Fibroblast of villous mesenchyme (primary cell): Measurements from ENCODE around the gene BLVRA. TPM values are rescaled to one million over a fixed set of nuclear protein-coding genes. Genes with fewer than 3 reads are reported as not detected.
"Not testable (repeated sequence)": the region's sequence is repeated elsewhere in the genome, so short reads cannot be mapped to it uniquely, and the experiment has no call there.

ENCODE experiments used
- DNase-seq: peaks from one replicate; pipeline ENCODE4 v3.0.0-alpha.2; 2010; ENCODE audit warnings: low read depth
- H3K4me3 ChIP-seq: 2 replicates; pipeline ENCODE4 v1.5.1; 2011; ENCODE audit warnings: low read depth, mild to moderate bottlenecking, low read length
- total RNA-seq: library from RNA; depleted of rRNA; stranded (reverse); fragments of >200 nt; gene quantifications from 2 replicates; pipeline ENCODE4 v1.2.3, GENCODE V29; 2012
- TF ChIP-seq, protein P1 (sequence below): IDR thresholded peaks from 2 replicates; pipeline ENCODE4 v1.5.1; 2012; ENCODE audit warnings: low read depth, mild to moderate bottlenecking, low read length; ENCODE audit not compliant: insufficient read depth

The BLVRA gene
- total RNA-seq, 1 donor = 14.7 TPM

DNA sequence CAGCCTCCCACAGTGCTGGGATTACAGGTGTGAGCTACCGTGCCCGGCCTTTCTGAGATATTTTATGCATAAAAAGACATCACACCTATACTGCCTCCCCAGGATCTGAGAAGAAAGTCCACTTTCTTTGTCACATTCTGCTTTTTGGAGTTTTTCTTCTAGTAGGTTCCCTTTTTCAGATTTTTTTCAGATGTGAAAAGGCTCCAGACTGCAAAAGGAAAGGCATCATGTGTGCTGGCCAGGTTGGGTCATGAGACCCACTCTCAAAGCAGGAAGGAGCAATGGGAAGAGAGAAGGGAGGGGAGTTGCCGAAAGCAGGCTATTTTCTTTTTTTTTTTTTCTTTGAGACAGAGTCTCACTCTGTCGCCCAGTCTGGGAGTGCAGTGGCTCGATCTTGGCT lies 10.8 kb downstream of the BLVRA start:
- no peak overlapping the region for H3K4me3 ChIP-seq
- DNase-seq = no peak
- TF ChIP-seq, protein P1, sequence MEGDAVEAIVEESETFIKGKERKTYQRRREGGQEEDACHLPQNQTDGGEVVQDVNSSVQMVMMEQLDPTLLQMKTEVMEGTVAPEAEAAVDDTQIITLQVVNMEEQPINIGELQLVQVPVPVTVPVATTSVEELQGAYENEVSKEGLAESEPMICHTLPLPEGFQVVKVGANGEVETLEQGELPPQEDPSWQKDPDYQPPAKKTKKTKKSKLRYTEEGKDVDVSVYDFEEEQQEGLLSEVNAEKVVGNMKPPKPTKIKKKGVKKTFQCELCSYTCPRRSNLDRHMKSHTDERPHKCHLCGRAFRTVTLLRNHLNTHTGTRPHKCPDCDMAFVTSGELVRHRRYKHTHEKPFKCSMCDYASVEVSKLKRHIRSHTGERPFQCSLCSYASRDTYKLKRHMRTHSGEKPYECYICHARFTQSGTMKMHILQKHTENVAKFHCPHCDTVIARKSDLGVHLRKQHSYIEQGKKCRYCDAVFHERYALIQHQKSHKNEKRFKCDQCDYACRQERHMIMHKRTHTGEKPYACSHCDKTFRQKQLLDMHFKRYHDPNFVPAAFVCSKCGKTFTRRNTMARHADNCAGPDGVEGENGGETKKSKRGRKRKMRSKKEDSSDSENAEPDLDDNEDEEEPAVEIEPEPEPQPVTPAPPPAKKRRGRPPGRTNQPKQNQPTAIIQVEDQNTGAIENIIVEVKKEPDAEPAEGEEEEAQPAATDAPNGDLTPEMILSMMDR = no peak

DNA sequence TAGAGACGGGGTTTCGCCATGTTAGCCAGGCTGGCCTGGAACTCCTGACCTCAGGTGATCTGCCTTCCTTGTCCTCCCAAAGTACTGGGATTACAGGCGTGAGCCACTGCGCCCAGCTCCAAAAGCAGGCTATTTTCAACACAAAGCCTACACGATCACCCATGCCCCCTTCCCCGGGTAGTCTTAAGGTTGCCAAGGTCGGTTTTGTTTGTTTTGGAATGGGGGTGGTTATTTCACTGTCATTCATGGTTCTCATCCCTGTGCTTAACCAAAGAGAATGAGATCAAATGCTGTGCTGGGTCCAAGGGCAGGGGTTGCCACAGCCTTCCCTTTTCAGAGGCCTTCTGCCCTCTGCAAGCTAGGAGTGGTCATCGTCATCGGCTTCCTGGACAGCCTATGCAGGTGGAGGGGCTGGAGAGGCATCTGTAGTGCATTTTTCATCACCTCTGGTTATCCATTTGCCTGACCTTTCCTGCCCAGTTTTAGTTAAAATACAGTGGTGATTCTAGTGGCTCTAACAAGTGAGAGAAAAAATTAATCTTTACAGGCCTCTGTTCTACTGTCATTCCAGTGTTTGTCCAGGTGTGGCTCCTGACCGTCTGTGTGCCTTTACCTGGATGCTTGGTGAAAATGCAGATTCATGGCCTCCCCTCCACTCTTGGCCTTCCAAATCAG lies 11.4 kb downstream of the BLVRA start:
- H3K4me3 ChIP-seq = no peak overlapping the region
- no peak for DNase-seq
- TF ChIP-seq, protein P1 = no peak

DNA sequence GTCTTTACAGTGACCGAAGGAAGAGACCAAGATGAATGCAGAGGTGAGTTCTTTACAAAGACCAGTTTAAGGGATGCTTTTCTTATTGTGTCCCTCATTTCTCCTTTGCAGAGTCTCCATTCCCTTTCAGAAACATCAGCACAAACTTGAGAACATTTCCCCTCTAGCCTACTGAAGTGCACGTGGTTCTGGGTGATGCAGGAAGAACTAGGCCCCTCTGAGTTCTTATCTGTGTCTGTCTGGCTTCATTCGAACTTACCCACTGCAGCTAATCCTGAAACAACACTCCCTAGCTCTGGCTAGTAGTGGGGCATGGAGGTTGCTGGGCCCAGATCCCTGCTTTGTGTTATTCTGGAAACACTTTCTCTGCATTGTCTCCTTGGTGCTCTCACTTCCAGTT lies 12.6 kb downstream of the BLVRA start:
- H3K4me3 ChIP-seq = no peak overlapping the region
- TF ChIP-seq, protein P1 = no peak
- no peak for DNase-seq

DNA sequence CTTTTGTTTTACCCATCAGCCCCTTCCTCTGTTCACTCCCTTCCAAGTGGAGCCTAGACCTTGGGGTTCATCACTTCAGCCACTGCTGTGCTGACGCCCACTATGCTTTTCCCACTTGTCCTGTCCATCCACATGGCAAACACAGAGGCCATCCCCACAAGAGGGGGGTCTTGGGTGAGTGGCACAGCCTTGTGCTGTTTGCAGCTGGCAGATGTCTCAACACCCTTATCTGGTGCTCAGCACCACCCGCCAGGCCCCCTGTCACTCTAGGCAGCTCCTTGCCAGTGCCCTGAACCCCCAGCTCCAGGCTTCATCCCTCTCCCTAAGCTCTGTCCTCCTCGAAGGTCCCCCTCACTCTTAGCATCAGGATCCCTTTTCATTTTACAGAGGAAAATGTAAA lies 13.1 kb downstream of the BLVRA start:
- no peak for DNase-seq

DNA sequence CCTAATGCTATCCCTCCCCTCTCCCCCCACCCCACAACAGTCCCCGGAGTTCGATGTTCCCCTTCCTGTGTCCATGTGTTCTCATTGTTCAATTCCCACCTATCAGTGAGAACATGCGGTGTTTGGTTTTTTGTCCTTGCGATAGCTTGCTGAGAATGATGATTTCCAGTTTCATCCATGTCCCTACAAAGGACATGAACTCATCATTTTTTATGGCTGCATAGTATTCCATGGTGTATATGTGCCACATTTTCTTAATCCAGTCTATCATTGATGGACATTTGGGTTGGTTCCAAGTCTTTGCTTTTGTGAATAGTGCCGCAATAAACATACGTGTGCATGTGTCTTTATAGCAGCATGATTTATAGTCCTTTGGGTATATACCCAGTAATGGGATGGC lies 14.8 kb downstream of the BLVRA start:
- not testable (repeated sequence) for DNase-seq, H3K4me3 ChIP-seq

More for the DNA sequence above, 13.1 kb downstream of the BLVRA start:
- TF ChIP-seq, protein P1 = no peak
- H3K4me3 ChIP-seq = no peak overlapping the region

DNA sequence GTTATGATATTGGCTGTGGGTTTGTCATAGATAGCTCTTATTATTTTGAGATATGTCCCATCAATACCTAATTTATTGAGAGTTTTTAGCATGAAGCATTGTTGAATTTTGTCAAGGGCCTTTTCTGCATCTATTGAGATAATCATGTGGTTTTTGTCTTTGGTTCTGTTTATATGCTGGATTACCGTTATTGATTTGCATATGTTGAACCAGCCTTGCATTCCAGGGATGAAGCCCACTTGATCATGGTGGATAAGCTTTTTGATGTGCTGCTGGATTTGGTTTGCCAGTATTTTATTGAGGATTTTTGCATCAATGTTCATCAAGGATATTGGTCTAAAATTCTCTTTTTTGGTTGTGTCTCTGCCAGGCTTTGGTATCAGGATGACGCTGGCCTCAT lies 16.8 kb downstream of the BLVRA start:
- H3K4me3 ChIP-seq, DNase-seq: not testable (repeated sequence)

DNA sequence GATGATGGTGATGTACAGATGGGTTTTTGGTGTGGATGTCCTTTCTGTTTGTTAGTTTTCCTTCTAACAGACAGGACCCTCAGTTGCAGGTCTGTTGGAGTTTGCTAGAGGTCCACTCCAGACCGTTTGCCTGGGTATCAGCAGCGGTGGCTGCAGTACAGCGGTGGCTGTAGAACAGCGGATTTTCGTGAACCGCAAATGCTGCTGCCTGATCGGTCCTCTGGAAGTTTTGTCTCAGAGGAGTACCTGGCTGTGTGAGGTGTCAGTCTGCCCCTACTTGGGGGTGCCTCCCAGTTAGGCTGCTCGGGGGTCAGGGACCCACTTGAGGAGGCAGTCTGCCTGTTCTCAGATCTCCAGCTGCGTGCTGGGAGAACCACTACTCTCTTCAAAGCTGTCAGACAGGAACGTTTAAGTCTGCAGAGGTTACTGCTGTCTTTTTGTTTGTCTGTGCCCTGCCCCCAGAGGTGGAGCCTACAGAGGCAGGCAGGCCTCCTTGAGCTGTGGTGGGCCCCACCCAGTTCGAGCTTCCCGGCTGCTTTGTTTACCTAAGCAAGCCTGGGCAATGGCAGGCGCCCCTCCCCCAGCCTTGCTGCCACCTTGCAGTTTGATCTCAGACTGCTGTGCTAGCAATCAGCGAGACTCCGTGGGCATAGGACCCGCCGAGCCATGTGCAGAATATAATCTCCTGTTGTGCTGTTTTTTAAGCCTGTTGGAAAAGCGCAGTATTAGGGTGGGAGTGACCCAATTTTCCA lies 20.0 kb downstream of the BLVRA start:
- DNase-seq, H3K4me3 ChIP-seq: not testable (repeated sequence)

DNA sequence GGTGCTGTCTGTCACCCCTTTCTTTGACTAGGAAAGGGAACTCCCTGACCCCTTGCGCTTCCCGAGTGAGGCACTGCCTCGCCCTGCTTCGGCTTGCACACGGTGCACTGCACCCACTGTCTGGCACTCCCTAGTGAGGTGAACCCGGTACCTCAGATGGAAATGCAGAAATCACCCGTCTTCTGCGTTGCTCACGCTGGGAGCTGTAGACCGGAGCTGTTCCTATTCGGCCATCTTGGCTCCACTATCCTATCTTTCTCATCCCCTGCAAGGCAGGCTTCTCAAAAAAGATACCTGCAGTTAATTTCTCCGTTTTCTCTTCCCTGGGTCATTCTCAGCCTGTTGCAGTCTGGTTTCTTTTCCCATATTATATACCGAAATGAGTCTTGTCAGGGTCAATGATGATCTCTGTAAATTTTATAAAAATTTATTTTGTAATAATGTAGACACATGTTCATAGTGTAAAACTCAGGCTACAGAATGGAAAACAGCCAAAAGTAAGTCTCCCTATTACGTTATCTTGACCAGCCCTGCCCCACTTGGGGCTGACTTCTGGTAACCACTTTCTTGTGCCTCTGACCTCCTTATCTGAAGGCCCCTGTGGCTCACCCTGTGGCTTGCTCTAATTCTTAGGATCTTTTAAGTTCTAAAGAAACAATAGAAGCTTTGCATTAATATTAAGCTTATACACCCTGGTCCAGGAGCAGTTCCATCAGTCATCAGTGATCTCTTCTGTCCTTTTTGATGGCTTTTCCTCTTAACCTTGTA lies 20.7 kb downstream of the BLVRA start:
- TF ChIP-seq, protein P1 = no peak
- no peak for DNase-seq
- no peak overlapping the region for H3K4me3 ChIP-seq
